Kasumi-1 (cell line): ENCODE results near the gene R3HDML.

Source experiments
- DNase-seq, 2 experiments: peaks; one replicate each; lab custom pipeline; 2025; lab: John Stamatoyannopoulos, UW

Gene R3HDML

DNA sequence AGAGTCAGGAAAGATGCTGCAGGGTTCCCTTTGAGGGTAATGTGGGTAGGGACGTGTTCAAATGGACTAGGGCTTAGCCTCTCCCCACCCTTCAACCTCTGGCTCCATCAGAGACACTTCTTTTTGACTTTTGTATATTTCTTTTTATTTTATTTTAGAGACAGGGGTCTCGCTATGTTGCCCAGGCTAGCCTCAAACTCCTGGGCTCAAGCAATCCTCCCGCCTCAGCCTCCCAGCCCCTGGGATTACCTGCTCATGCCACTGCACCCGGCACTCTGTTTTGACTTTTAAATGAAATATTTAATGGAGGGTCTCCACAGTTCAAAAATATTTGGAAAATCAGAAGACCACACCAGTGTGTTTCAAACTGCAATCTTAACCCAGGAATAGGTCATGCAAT is 27.2 kb downstream of the R3HDML start:
- DNase-seq: no peak

DNA sequence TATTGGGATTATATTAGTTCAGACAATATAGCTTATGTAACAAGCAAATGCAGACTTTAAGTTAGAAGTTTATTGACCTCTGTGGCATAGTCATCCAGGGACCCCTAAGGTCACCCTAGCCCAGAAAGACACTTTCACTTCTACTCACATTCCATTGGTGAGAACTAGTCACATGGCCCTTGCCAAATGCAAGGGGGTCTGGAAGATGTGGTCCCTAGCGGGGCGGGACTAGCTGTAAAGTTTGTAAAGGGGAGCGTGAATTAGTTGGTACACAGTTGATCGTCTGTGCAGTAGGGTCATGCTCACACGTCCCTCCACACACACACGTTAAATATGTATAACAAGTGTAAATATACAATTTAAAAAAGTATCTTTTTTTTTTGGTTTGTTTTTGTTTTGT is 27.9 kb downstream of the R3HDML start:
- no peak for DNase-seq

DNA sequence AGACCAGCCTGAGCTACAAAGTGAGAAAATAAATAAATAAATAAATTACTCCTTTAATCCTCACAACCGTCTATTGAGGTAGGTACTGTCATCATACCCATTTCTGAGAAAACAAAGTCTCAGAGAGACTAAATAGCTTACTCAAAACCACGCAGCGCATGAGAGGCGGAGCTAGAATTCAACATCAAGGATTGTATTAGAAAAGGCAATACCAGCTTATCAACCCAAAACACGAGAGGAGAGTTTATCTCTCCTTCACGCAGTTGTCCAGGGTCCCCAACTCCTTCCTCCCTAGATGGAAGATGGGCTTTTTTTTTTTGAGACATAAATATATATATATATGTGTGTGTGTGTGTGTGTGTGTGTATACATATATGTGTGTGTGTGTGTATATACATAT is 30.9 kb downstream of the R3HDML start:
- no peak for DNase-seq

DNA sequence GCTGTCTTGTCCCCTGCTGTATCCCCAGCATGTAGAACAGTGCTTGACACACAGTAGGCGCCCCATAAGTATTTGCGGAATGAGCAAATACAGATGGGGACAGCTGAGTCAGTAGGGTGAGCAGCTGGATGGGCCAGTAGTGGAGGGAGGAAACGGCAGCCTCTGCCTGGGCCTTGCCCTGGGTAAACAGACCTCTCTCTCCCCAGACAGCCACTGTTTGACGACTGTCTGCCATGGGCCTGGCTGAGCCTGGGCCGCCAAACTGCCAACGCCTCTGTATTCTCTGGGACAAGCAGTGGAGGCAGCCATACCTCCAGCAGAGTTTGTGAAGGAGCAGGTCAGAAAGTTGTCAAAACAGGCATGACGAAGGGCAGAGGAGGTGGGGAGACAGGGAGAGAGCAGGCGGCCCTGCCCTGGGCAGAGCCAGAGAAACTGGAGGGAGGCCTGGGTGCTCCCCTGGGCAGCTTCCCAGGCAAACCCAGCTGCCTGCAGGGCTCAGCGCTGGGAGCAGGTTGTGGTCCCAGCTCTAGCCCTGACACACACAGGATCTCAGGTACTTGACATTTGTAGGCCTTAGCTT is 33.9 kb downstream of the R3HDML start:
- DNase-seq: no peak

DNA sequence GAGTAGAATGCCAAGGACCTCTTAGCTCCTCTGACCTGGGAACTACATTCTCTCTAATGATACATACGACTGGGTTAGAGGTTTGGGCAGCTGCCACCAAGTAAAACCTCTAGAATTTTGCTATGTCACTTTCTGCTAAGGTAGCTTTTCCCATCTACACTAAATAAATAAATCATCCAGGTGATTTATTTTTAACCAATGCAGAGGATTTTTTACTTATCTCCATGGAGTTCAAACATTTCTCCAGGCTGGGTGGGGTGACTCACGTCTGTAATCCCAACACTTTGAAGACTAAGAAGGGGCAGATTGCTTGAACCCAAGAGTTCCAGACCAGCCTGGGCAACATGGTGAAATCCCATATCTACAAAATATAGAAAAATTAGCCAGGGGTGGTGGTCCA is 45.8 kb downstream of the R3HDML start:
- DNase-seq: no peak

DNA sequence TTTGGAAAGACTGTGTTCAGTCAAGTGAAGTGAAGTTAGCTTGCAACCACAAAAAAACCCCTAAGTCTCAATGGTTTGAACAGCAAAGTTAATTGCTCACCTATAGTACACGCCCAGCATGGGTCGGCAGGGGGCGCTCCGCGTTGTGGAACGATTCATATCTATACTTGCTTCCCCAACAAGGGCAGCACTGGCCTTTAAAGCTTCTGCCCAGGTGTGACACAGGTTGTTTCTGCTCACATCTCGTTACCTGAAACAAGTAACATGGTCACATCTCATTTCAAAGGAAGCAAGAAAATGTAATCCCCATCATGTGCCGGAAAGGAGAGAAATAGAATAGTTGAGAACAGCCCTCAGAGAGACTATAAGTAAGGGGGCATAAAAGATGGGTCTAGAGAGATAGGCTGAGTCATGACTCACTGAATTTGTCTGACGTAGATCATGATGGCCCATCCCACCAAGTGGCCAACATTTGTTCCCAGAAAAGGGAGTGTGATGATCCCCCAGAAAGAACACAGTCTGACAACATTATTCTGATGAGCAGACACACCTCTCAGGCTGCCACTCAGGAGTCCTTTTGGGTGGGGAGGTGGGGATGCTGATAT is 47.7 kb downstream of the R3HDML start:
- DNase-seq: peak; percentile 41 to 58

DNA sequence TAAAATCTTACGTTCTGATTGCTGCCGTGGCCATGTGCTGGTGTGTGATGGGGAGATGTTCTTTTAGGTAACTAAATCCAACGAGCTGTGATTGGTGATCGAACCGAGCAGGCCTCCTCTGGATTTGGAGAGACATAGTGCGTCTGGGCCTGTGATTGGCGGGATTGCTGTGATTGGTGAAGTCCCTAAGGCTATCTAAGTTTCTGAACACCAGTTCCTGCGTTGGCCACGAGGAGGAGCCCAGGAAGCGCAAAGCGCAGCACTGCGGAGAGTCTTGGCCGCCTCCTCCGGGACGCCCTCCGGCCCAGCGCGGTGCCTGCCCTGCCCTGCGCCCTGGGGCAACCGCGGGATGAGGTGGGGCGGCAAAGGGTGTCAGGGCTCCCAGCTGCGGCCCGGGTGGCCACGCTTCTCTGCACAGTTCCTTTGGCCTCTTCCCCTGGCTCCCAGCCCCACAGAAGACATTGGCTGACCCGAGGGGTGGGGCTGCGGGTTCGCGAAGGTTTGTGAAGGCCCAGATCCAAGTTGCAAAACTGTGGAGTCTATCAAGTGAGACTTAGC is 51.7 kb downstream of the R3HDML start:
- peak; percentile 33 to 53 for DNase-seq

DNA sequence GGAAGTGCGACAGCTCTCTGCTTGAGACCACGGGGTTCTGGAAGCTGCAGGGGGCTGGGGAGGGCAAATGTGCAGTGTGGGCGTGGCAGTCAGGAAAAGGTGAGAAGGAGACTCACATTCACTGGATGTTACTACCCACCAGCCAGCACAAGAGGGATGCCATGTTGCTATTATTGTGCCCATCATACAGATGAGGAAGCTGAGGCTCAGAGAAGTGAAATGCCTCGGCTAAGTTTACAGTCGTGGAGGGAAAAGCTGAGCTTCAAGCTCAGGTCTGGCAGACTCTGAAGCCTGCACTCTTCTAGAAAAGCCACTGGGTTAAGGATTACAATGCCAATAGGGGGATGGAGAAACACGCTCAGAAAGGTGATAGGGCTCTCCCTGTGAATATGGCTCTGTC is 53.0 kb downstream of the R3HDML start:
- no peak for DNase-seq

DNA sequence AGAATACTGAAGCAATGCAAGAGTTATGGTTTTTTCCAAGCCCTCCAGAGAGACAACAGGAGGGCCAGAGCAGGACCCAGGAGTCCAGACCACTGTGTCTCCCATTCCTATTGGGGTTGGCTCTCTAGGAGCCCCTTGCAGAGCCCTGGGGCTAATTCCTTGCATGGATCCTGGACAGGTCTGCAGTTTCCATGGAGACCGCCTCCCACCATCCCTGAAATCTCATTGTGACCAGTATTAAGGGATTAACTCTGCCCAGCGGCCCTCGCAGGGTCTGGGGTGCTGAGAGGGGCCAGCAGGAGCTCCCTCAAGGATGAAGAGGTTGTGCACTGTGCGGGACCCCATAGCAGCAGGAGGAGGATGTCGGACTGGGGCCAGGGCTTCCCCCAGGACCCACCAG is 53.4 kb downstream of the R3HDML start:
- no peak for DNase-seq

DNA sequence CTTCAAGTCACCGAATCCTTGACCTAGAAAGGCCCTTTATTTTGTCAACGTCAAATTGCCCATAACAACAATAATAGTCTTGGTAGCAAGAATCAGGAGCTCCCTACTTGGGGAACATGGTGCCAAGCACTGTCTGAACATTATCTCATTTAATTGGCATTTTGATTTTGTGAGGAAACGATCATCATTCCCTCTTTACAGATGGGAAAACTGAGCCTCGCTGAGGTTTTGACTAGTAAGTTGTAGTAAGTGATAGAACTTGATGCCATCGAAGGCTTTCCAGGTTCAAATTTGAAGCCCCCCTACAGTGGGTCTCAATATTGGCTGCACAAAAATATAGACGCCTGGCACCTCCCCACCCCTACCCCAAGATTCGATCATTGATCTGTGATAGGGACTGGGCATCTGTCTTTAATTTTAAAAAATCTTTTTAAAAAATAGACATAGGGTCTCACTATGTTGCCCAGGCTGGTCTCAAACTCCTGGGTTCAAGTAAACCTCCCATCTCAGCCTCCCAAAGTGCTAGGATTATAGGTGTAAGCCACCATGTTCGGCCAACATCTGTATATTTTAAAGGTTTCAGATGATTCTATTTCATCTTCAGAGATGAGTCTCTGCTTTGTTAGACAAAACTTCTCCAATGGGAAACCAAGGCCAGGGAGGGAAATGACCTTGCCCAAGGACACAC is 55.4 kb downstream of the R3HDML start:
- DNase-seq: no peak

DNA sequence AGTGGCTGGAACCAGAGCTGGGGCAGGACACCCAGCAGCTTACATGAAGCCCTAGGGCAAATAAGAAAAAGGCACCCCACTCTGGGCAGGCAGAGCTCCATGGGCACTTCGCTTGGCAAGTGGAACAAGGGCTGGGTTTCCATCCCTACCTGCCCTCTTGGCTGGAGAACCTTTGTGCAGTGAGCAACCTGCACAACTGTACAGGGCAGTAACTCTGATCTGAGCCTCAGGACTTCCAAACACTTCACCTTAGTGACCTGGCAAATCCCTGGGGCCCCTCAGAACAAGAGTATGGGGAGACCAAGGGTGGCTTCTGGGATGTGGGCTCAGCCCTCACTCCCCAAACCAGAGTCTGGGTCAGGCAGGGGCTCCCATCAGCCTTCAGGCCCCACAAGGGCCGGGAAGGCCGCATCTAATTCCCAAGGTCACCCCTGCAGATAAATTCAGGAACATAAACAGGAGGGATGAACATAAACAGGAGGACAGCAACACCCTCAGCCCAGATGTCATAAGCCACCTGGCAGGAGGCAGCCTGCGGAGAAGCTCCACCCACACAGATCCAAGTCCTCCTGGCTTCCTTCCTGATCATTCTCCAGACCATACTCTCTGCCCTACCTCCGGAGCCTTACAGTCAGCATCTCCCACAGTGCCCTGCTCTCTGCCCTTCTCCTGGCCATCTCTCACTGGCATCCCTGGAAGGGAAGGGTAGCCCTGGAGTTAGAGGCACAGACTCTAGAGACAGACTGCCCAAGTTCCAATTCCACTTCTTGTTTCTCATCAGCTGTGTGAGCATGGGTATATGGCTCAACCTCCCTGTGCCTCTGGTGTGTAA is 56.1 kb downstream of the R3HDML start:
- no peak for DNase-seq

DNA sequence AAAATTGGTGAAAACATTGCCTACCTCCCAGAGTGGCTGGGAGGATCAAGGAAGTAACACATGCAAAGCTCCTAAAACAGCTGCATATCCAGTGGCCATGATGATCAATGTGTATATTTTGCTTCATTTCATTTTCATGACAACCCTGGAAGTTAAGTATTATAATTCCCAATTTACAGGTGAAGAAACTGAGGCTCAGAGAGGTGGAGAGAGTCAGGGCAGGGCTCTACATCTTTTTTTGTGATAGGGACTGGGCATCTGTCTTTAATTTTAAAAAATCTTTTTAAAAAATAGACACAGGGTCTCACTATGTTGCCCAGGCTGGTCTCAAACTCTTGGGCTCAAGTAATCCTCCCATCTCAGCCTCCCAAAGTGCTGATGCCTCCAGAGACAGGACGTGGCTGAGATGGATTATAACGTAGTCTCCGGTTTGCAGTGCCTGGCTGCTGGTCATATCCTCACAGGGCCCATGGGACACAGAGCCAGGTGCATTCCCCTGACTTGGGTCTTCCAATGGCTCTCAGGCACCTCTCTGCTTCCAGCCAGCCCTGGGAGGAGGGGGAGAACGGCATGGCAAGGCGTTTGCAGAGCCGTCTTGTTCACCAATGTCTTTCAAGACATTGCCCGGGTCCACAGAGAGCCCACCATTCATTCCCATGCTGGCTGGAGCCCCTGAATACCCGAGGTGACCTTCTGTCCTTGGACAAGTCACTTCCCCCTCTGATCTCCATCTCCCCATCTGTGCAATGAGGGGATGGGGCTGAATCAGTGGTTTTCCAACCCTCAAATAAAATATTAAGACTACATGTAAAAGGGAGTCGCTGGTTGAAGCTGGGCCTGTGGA is 57.0 kb downstream of the R3HDML start:
- DNase-seq: no peak

DNA sequence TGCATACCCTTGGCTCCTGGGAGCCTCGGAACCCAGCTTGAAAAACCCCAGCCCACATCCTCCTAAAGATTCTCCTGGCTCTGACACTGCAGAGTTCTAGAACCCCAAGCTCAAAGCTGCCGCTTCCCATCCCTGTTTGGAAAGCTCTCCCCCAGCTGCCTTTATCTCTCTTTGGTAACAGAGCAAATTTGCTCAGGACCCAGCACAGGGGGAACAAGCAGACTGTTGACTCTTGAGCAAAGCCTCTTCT is 57.5 kb downstream of the R3HDML start:
- DNase-seq: no peak

DNA sequence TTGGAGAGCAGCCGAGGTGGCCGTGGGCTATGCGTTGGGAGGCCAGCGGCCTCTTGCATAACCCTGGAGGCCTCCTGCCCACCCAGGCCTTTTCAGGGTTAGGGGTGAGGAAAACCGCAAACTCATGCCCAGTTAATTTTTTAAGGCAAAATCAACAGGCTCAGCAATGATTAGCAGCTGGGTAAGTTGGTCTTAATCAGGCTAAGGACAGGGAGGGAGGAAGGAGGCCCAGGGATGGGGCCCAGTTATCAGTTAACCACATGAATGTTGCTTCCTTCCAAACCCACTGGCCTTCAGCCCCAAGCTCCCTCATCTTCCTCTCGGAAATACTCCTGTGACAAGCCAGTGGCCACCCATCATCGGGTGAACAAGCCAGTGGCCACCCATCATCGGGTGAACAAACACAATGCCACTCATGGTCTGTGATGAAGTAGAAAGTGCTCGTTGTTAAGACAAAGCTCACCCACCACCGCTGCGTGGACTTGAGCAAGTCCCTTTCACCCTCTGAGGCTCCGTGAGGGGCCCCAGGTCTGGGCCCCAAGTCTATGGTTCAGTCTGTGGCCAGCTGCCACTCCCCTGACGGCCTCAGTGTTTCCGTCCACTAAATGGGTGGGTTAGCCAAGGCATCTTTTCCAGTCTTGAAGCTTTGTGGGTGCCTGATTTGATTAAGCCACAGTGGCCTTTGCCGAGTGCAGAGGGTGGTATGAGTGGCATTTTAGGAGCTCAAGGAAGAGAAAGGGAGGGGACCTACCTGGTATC is 58.0 kb downstream of the R3HDML start:
- no peak for DNase-seq

DNA sequence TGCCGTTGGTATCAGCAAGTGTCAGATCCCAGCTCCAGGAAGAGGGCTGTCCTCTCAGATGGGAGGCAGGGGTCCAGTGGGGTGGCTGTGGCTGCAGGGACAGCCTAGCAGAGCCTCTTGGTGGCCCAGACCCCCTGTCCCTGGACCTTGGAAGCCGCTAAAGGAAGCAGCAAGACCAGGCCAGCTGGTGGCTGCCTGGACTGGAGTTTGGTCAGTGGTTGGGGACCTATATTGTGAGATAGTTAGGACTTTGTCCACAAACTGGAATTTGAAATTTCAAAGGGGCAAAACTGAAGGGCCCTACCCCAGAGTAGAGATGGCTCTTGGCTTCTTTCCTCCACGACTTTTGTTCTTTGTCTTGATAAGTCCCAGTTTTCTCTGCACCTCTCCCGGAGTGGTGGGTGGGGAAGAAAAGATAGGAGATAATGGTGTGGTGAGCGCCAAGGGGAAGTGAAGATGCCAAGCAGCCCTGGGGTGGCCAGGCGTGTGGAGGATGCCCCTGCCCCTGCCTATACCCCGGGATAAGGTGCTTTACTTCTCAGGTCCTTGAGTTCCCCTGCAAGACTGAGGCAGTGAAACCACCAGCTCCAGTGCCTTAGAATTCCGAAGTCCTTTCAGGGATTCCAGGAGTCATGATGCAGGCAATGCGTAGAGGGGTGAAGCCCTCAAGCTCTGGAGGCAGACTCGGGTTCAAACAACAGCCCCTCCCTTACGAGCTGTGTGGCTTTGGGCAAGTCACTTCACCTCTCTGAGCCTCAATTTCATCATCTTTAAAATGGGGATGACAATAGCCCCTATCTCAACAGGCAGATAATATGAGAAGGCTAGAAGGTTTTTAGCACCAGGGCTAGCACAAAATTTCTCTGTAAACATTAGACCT is 58.9 kb downstream of the R3HDML start:
- DNase-seq: no peak

DNA sequence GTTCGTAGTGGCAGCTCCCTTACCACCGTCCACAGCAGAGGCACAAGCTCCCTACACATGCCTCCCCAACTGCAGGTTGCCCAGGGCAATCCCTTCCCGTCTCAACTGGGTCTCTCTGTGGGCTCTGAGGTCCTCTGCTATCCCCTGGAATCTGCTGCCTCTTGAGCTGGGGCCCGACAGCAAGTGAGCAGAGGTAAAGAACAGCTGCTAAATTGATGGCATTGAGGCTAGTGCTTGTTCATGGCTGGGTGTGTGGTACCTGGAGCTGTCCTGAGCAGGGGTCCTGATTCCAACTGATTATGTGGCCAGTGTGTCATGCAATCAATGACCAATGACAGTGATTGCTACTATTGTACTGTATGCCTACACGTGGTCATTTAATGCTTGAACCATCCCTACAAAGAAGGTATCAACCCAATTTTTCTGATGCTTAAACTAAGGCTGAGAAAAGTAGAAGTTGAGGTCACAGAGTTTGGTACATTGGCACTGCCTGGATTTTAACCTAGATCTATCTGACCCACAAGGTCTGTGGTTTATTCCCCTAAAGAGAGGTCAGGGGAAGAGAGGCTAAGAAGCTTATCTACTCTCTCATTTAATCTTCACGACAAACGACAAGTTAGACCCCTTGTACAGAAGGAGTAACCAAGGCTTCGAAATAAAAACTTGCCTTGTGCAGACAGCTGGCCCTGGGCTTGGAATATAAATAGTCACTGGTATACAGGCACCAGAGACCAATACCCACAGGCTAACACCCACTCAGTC is 59.7 kb downstream of the R3HDML start:
- DNase-seq: no peak

DNA sequence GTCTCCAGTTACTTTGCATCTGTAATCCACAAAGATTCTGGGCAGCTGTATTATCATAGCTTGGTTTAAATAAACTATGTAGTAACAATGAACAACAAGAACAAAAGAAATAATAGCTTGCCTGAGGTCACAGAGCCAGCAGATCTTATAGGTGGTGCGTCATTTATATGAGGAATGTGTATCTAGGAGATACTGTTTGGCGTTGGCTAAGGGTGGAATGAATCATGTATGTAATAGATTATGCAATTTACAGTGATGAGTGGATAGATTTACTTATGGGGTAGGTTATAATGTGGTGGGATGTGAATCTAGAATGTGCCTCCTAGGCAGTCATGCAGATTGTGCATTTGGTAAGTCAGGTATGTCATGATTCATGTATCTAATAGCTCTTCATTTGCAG is 61.5 kb downstream of the R3HDML start:
- DNase-seq: no peak

DNA sequence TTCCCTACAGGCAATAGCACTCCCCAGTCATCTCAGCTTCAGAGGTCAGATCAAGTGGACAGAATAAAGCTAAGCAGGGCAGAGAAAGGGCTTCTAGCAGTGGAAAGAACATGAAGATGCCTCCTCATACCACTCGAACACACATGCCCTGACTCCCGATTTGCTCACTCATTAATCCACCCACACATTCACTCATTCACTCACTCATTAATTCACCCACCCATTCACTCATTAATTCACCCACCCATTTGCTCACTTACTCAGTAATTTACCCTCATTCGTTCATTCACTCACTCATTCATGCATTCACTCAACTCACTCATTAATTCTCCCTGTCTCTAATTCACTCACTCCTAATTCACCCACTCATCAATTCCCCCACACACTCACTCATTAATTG is 62.6 kb downstream of the R3HDML start:
- DNase-seq: no peak

DNA sequence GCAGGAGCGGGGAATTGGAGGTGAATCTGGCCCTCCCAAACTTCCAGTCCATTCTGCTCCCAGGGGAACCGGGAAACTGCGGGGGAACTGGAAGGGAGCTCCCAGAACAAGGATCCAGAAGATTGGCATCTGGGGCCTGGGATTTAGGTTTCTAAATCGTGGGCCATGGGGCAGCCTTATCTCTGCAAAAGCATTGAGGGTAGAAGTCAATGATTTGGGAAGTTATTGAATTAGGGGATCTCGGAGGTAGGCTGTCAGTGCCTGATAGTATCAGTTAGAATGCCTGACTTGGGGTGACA is 63.8 kb downstream of the R3HDML start:
- DNase-seq: no peak
